Measurements from ENCODE around the gene C1orf159.
"Not testable (repeated sequence)": the region's sequence is repeated elsewhere in the genome, so short reads cannot be mapped to it uniquely, and the experiment has no call there.

C1orf159 gene

GRCh38 chr1:1079408-1080121 lies 36.3 kb downstream of the C1orf159 start:
- peak; percentile 47 to 60 (median 48) for DNase-seq

DNA sequence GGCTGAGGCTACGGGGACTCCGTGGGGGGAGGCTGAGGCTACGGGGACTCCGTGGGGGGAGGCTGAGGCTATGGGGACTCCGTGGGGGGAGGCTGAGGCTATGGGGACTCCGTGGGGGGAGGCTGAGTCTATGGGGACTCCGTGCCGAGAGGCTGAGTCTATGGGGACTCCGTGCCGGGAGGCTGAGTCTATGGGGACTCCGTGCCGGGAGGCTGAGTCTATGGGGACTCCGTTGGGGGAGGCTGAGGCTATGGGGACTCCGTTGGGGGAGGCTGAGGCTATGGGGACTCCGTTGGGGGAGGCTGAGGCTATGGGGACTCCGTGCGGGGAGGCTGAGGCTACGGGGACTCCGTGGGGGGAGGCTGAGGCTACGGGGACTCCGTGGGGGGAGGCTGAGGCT lies 38.5 kb downstream of the C1orf159 start:
- not testable (repeated sequence) for DNase-seq

DNA sequence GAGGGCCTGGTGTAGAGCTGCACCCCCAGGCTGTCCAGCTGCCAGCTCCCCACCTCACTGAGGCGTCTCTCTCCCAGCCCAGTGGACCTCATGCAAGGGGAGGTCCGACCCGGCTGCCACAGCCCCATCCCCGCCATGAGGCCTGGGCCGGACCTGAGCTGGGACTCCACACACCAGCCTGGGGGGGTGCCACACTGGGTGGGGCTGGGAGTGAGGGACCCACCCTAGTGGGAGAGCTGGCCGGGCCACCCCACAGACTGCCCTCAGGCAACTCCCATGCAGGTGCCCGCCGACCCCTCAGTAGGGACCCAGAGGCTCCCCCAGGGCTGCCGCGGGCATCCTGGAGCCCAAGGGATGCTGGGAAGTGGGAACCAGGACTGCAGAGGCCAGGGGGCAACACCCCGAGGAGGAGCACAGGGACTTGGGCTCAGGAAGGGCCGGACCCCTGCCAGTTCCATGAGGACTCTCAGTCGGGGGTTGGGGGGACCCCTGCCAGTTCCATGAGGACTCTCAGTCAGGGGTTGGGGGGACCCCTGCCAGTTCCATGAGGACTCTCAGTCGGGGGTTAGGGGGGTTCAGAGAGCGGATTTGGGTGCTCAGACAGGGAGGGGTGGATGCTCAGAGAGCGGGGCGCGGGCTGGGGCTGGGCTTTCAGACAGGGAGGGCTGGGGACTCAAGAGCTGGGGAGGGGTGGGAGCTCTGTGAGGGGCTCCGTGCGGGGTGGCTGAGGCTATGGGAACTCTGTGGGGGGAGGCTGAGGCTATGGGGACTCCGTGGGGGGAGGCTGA lies 40.5 kb downstream of the C1orf159 start:
- DNase-seq: no peak

DNA sequence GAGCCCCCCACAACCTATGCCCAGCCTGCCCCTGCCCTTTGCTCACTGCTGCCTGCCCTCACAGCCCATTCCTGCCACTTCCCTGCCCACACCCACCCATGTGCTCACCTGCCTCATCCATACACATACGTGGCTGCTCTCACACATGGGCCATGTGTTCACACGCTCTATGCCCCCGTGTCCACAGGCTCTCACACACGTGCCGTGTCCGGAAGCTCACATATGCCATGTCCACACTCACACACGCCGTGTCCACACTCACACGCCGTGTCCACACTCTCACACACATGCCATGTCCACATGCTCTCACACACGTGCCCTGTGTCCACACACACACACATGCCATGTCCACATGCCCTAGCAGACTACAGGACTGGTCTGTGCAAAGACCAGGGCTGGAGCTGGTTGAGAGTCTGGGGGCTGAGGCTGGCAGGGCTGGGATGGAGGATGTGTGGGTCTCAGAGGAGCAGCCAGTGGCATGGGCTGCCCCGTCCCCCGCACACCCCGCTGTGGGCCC lies 41.2 kb downstream of the C1orf159 start:
- no peak for DNase-seq

DNA sequence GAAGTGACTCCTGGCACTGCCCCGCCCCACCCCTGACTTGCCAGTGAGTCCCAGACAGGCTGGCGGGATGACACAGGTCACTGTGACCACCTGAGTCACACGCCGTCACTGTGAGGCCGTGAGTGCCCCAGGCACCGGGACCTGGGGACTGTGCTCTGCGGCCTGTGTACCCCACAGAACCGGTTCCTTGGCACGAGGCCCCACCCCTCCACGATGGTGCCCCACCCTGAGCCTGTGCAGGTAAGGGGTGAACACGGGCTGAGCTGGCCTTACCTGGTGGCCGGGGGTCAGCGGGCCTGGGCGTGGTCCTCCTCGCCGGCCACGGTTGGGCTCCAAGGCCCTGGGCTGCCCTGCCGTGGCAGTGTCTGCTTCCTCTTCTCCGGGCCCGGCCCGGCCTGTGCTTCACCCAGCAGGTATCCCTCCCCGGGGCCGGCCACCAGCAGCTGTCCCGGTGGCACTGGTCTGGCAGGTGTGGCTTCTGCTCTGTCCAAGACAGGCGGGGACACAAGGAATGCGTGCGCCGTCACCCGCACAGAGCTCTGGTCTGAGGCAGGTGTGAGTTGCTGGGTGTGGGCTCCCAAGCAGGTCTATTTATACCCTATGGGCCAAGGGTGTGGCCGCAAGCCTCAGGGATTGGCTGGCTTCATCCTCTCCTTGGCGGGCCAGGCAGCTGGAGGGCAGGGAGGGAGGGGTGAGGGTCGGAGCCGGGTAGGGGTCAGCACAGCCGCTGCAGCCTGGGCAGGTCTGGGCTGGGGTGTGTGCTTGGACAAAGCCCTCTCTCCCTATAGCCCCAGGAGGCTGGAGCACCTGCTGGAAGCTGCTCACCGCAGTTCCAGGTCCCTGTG lies 41.9 kb downstream of the C1orf159 start, which contains the start of gene RNF223:
Gene RNF223, minus strand, starts transcription at position 564 of the 845 bp plus-strand sequence. CDS start 1,740 bp downstream, outside the sequence.
- DNase-seq: no peak

DNA sequence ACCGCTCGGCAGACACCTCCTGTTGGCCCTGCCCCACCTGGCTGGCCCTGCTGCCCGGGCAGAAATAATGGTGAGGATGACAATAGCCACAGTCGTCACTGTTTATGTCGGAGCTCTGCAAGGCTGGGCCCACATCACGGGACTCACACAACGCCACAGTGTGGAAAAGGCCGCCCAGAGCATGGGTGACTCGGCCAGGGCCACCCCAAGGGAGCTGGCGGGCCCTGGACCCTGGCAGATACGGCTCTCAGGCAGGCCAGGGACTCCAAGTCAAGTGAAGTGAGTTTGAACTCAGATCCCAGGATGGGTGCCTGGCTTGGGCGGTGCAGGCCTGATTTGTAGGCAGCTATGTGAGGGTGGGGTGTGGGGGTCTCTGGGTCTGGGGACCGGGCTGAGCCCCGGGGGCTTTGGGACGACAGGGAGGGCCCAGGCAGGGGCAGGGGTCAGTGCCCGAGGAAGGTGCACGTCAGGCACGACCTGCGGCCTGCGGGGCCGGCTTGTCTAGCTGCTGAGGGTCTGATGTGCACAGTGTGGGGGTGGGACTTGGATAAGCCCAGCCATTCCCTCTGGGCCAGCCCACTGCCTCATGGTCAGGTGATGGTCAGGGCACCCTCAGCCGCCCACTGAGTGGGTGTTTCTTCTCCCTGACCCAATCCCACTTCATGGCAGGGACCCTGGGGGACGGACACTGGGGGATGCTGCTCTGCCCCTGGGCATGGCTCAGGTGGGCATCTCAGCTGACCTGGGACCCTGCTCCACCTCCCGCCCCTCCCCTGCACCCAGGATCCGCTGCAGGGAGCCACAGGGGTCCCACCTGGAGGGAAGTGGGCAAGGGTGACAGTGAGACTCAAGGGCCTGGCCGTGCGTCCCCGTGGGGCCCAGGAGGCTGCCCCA lies 42.8 kb downstream of the C1orf159 start:
- DNase-seq: no peak

DNA sequence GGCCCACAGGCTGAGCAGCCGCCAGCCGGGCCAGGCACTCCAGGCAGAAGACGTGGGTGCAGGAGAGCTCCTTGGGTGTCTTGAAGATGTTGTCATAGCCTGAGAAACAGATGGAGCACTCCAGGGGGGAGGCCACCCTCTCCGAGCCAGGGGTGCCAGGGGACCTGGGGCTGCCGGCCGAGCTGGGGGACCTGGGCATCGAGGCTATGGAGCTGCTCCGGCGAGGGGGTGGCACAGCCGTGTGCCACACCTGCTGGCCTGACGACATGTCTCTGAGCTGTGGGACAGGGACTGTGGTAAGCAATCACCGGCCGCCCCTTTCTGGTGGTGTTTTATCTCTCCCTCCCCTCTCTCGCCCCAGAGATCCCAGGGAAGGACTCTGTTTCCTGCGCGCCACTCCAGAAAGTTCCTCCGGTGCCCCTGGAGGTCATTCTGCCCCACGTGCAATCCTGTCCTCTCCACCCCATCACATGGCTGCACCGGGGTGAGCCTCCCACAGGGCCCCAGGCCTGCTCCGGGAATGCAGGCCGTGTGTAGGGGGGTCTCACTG lies 43.5 kb downstream of the C1orf159 start:
- no peak for DNase-seq

GRCh38 chr1:1071486-1072298 lies 44.2 kb downstream of the C1orf159 start:
- no peak for DNase-seq

DNA sequence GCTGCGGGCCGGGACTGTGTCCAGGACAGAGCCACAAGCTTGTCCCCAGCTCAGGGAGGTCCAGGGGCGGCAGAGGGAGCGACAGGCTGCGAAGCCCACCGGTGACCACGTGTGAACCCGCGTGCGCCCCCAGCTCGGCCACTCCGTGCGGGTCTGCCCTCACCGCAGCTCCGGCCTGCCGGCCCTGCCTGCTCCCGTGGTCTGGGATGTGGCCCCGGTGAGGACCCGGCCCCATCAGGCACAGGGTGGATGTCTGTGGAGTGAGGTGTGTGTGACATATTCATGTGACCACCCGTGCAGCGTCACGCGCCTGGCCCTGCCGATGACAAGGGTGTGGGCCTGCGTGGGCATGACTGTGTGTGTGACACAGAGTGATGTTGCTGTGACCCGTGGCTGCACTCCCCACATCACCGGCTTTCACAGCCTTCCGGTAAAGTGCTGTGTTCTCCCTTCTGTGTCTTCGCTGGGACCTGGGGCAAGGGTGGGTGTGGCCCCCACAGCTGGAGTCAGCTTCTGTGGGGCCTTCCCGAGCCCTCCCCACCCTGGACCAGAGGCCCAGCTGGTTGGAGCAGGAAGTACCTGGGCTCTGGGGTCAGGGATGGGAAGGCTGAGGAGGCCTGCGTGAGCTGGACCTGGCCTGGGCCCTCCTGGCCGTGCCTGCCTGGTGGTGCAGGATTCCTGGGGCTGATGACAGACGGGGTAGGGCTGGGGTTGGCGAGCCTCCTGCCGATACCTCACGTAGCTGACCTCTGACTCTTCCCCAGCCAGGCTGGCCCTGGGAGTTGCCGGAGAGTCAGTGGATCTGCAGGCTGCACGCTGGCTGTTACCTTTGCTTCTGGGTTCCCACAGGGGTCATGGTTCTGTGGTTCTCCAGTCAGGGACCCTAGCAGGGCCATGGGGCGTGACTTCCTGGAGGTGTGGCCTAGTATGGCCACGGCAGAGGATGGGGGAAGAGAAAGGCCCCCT lies 45.9 kb downstream of the C1orf159 start:
- peak; percentile 72 to 78 (median 73) for DNase-seq

DNA sequence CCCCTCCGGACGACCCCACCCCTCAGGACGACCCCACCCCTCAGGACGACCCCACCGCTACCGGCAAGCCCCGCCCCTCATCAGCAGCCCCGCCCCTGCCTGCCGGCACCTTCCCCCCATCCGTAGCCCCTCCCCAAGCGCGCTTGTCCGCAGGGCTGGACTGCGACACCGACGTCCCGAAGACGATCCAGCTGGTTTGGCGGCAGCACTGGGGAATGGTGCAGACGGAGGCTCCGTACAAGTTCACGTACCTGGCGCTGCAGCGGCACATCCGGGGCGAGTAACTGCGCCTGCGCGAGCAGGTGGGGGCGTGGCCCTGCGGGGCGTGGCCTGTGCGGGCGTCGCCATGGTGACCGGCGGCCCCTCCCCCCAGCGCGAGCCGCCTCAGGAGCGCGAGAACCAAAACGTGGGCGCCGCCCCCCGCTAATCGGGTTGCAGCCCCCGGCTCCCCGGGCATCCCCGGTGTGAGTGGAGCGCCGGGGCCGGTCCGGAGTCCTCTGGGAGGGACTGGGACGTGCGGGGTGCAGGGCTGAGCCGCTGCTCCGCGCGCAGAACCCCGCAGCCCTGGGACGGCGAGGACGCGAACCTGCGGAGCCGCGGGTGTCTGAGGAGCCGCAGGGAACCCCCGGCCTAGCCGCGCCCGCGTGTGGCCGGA lies 46.7 kb downstream of the C1orf159 start:
- peak; percentile 62 to 86 (median 76) for DNase-seq

GRCh38 chr1:1068517-1069055 lies 47.3 kb downstream of the C1orf159 start:
- peak in 2 of 3 donors; percentile 22 to 41 for DNase-seq

- DNase-seq: no peak
Observed at GRCh38 chr1:1067860-1068516, 47.9 kb downstream of the C1orf159 start.

- no peak for DNase-seq
Observed at GRCh38 chr1:1067284-1067859, 48.5 kb downstream of the C1orf159 start.

DNA sequence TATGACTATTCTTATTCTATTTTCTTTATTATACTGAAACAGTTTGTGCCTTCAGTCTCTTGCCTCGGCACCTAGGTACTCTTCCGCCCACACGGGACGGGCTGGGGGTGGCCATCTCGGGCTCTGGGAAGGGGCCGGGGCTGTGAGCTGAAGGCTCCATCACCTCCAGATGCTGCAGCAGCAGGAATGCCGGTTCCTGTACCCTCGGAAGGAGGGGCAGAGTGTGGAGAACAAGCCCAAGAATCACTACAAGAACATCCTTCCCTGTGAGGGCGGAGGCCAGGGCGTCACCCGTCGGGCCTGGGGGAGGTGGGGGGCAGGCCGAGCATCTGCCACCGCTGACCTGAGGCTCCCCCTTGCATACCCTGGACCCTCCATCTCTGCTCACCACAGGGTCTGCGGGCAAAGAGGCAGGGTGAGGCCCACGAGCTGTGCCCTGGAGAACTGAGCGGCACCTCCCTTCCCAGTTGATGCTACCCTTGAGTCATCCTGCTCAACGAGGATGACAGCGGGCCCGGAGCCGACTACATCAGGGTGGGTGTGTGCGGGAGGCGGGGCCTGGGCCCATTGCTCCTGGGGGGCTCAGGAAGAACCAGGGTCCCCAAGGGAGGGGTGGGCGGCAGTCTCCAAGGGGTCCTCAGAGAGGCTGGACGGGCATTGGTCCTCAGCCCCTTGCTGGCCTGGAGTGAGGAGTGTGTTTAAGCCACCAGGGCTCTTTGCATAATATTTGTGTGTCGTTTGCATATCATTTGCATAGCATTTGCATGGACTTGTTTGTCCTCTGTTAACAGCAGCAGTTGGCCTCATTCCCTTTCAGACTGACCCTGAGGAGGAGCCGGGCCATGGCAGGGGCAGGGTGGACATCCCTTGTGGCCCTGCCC lies 49.2 kb downstream of the C1orf159 start:
- DNase-seq: peak; percentile 45 to 56 (median 45)

DNA sequence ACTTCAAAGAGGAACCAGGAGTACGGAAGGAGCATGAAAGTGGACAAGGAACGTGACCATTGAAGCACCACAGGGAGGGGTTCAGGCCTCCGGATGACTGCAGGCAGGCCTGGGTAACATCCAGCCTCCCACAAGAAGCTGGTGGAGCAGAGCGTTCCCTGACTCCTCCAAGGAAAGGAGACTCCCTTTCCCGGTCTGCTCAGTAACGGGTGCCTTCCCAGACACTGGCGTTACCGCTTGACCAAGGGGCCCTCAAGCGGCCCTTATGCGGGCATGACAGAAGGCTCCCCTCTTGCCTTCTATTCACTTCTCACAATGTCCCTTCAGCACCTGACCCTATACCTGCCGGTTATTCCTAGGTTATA lies 50.0 kb downstream of the C1orf159 start:
- peak in 1 of 3 donors; percentile 29 for DNase-seq

DNA sequence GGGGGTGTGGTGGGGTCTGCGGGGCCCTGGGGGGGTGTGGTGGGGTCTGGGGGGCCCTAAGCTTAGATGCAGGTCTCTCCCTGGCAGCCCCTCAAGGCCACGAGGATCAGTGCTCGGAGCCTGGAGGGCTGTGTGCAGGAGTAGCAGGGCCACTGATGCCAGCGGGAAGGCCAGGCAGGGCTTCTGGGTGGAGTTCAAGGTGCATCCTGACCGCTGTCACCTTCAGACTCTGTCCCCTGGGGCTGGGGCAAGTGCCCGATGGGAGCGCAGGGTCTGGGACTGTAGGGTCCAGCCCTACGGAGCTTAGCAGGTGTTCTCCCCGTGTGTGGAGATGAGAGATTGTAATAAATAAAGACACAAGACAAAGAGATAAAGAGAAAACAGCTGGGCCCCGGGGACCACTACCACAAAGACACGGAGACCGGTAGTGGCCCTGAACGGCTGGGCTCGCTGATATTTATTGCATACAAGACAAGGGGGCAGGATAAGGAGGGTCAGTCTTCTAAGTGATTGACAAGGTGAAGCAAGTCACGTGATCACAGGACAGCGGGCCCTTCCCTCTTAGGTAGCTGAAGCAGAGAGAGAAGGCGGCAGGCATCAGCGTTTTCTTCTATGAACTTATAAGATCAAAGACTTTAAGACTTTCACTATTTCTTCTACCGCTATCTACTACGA lies 50.5 kb downstream of the C1orf159 start:
- no peak for DNase-seq

Data from suppressor macrophage treated with lipopolysaccharide for 1 hour (primary cell).